ENCODE data around the gene MRPL4. TPM values are rescaled to one million over a fixed set of nuclear protein-coding genes. Genes with fewer than 3 reads are reported as not detected.

MRPL4 gene
- total RNA-seq, 1 donor from 2014 or later, result 76.8 TPM

GRCh38 chr19:10286803-10287737 is 35.1 kb downstream of the MRPL4 start, which contains the start of gene ICAM4:
Gene ICAM4 (plus strand): TSS chr19:10286955. CDS start chr19:10287013, 58 bp downstream.
- intact Hi-C loops (cut with micrococcal nuclease), result loop anchor here (1.0 to 5.0 kb wide), 4 partner anchors 8 to 175 kb away; partner anchors contain the start of genes ICAM1 and RAVER1

DNA sequence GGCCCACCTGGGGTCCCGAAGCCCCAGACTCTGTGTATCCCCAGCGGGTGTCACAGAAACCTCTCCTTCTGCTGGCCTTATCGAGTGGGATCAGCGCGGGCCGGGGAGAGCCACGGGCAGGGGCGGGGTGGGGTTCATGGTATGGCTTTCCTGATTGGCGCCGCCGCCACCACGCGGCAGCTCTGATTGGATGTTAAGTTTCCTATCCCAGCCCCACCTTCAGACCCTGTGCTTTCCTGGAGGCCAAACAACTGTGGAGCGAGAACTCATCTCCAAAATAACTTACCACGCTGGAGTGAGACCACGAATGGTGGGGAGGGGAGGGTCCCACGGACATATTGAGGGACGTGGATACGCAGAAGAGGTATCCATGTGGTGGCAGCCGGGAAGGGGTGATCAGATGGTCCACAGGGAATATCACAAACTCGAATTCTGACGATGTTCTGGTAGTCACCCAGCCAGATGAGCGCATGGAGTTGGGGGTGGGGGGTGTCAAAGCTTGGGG is 36.7 kb downstream of the MRPL4 start:
- intact Hi-C loops (cut with micrococcal nuclease), result loop anchor here (5.0 kb wide), 1 partner anchor 174 kb away; no protein-coding TSS in a partner anchor

- intact Hi-C loops (cut with micrococcal nuclease), result loop anchor here (5.0 kb wide), 1 partner anchor 173 kb away; no protein-coding TSS in a partner anchor
These were observed 37.3 kb downstream of the MRPL4 start for GRCh38 chr19:10289167-10289835.

GRCh38 chr19:10289836-10290356 is 37.9 kb downstream of the MRPL4 start, which contains the start of gene ICAM5:
Gene ICAM5 (plus strand): TSS chr19:10289952. CDS start chr19:10290044, 92 bp downstream.
- intact Hi-C loops (cut with micrococcal nuclease), result loop anchor here (2.0 to 5.0 kb wide), 2 partner anchors 172 to 223 kb away; no protein-coding TSS in a partner anchor

DNA sequence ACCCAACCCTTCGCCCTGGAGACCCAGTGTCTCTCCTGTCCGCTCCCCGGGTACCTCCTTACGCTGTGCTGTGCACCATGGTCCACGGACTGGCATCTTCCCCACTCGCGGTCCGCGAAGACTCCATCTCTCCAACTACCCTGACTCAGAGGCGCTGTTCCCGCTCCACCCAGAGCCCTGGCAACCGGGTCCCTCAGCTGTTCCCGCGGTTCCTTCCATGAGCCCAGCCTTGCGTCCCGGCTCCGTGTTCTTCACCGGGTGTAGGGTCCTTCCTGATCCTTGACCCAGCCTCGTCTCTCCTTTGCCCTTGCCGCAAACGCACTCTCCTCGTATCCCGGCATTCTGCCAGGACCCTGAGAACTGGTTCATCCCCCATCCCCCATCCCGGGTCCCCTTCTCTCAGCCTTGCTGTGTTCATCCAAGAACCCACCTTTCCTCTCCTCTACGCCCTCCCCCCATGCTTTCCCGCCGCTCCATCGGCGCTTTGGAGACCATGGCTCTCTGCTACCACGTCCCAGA is 38.4 kb downstream of the MRPL4 start:
- intact Hi-C loops (cut with micrococcal nuclease), result loop anchor here (2.0 kb wide), 1 partner anchor 222 kb away; no protein-coding TSS in a partner anchor

DNA sequence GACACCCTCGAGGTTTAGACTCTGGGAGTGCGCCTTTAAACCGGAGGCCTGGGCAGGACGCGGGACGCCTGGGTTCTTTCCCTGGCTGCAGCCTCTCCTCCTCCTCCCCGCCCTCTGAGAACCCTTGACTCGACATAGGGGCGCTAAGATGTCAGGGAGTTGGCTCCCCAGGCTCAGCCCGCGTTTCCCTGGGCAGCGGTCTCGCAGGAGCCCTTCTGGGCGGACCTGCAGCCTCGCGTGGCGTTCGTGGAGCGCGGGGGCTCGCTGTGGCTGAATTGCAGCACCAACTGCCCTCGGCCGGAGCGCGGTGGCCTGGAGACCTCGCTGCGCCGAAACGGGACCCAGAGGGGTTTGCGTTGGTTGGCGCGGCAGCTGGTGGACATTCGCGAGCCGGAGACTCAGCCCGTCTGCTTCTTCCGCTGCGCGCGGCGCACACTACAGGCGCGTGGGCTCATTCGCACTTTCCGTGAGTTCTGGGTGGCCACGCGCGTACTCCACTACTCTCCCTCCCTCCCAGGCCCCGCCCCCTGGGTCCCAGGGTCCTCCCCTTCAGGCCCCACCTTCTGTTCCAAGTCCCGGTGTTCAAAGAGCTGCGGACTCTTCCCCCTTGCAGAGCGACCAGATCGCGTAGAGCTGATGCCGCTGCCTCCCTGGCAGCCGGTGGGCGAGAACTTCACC is 39.0 kb downstream of the MRPL4 start:
- intact Hi-C loops (cut with micrococcal nuclease), result loop anchor here (2.0 kb wide), 1 partner anchor 222 kb away; no protein-coding TSS in a partner anchor

- intact Hi-C loops (cut with micrococcal nuclease), result loop anchor here (2.0 kb wide), 1 partner anchor 221 kb away; no protein-coding TSS in a partner anchor
These were observed 39.7 kb downstream of the MRPL4 start for GRCh38 chr19:10291554-10292205.

- intact Hi-C loops (cut with micrococcal nuclease), result no loop called here
These were observed 40.3 kb downstream of the MRPL4 start for GRCh38 chr19:10292206-10292788.

DNA sequence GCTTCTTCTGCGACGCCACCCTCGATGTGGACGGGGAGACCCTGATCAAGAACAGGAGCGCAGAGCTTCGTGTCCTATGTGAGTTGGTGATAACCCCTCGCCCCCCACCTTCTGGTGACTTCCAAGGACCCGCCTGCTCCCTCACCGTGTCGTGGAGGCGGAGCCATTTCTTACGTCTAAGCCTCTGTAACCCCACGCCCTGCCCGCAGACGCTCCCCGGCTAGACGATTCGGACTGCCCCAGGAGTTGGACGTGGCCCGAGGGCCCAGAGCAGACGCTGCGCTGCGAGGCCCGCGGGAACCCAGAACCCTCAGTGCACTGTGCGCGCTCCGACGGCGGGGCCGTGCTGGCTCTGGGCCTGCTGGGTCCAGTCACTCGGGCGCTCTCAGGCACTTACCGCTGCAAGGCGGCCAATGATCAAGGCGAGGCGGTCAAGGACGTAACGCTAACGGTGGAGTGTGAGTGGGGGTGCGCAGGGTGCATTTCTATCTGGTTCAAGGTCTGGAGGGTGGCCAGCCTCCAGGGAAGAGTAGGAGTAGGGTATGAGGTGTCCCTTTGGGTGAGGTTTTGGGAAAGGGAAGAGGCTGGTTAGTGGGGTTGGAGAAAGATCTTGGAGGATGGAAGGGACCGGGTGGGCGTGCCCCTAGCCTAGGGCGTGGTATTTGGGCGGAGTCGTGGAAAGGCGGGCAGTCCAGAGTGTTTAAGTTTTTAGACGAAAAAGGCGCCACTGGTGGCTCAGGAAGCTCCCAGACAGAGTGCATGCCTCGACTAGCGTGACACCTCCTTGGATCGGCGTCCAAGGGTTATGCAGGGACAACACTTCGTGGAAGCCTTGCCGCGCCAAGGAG is 41.0 kb downstream of the MRPL4 start:
- intact Hi-C loops (cut with micrococcal nuclease), result no loop called here

DNA sequence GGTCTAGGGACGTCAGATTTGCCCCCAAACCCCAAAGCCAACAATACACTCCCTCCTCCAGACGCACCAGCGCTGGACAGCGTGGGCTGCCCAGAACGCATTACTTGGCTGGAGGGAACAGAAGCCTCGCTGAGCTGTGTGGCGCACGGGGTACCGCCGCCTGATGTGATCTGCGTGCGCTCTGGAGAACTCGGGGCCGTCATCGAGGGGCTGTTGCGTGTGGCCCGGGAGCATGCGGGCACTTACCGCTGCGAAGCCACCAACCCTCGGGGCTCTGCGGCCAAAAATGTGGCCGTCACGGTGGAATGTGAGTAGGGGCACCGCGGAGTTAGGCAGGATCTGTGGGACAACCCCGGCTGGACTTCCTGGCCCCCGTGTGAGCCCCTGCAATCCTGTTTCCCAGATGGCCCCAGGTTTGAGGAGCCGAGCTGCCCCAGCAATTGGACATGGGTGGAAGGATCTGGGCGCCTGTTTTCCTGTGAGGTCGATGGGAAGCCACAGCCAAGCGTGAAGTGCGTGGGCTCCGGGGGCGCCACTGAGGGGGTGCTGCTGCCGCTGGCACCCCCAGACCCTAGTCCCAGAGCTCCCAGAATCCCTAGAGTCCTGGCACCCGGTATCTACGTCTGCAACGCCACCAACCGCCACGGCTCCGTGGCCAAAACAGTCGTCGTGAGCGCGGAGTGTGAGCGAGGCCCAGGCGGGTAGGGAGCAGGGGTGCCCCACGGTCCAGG is 41.8 kb downstream of the MRPL4 start:
- intact Hi-C loops (cut with micrococcal nuclease), result loop anchor here (2.0 kb wide), 1 partner anchor 23 kb away; the partner anchor contains the start of gene FDX2

- intact Hi-C loops (cut with micrococcal nuclease), result loop anchor here (2.0 kb wide), 1 partner anchor 22 kb away; the partner anchor contains the start of gene FDX2
These were observed 42.3 kb downstream of the MRPL4 start for GRCh38 chr19:10294368-10294697.

DNA sequence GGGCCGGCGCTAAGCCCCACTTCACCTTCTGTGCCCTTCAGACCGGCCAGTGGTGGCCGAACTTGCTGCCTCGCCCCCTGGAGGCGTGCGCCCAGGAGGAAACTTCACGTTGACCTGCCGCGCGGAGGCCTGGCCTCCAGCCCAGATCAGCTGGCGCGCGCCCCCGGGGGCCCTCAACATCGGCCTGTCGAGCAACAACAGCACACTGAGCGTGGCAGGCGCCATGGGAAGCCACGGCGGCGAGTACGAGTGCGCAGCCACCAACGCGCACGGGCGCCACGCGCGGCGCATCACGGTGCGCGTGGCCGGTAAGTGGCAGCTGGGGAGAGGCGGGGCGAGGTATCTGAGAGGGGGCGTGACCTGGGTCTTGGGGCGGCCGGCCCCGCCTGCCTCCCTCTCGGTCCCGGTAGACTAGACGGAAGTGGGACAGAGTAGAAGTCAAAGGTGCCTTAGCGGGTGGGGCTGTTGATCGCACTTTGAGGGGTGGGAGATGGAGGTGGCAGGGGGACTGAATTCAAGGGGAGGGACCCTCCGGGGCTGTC is 43.4 kb downstream of the MRPL4 start:
- intact Hi-C loops (cut with micrococcal nuclease), result loop anchor here (1.0 to 2.0 kb wide), 3 partner anchors 9 to 38 kb away; partner anchors contain the start of genes FDX2, ICAM4 and RAVER1

DNA sequence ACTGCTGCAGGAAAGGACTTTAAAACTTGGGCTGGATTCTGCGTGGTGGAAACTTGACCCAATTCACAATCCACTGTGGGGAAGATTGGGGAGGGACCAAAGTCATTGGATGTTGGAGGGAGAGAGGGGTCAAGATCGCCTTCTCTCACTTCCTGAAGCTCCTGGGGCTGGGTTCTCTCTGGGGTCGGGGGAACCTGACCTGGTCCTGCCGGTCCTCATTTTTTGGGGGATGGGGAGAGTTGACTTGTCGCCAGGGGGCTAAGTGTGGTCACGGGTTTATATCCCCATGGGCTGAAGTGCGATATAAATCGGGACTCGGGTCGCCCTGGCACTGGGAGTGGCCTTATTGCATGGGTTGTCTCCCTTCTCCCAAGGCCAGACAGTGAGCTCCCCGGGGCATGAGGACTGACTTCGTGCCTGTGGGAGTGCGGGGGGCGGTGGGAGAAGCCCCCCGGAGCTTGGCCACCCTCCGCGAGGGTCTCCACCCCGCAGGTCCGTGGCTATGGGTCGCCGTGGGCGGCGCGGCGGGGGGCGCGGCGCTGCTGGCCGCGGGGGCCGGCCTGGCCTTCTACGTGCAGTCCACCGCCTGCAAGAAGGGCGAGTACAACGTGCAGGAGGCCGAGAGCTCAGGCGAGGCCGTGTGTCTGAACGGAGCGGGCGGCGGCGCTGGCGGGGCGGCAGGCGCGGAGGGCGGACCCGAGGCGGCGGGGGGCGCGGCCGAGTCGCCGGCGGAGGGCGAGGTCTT is 44.0 kb downstream of the MRPL4 start:
- intact Hi-C loops (cut with micrococcal nuclease), result loop anchor here (1.0 to 2.0 kb wide), 3 partner anchors 10 to 37 kb away; partner anchors contain the start of genes FDX2, ICAM4 and RAVER1

DNA sequence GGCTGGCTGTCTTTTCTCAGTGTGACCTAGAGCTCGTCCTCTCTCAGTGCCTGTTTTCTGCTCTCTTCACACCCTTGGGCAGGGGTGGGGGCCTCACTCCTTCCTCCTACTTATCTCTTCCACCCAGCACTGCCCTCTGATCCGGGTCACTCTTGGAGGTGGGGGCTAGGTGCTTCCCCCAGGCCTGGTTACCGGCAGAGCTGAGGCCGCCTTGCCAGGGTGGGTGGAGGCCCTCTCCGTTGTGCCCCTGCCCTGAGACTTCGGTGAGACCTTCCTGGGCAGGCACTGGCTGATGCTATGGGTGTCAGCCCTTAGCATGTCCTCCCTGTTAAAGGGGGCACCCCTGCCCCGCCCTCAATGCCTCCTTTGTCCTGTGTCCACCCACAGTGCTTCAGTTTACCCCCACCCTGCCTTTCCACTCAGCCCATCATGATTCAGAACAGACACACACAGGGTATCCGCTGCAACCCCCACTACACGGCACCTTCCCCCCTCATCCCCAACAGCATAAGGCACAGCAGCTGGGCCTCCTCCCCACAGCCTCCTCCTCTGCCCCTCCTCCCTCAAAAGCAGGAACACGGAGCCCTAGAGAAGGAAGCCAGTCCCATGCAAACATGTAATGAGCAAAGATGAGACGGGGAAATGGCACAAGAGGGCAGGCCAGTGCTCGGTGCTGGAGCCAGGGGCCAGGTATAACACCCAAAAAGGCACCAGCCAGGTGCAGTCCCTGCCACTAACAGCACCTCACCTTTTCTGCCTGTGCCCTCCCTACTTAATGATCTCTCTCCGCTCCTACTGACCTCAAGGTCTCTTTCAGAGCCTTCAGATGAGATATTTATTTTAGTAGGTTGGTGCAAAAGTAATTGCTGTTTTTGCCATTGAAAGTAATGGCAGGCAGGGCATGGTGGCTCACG is 47.8 kb downstream of the MRPL4 start:
- intact Hi-C loops (cut with micrococcal nuclease), result no loop called here

GRCh38 chr19:10305139-10305806 is 53.3 kb downstream of the MRPL4 start:
- intact Hi-C loops (cut with micrococcal nuclease), result no loop called here

Data from T-helper 1 cell treated with Interleukin-12 subunit alpha and Interleukin-12 subunit beta and Interleukin-4 antibody, amounts not matched to agents 30 ng/mL and 1 ng/mL, for 36 hours (primary cell).